Keratinocyte (primary cell): Measurements from ENCODE around the gene PLCL1. TPM values are rescaled to one million over a fixed set of nuclear protein-coding genes. Genes with fewer than 3 reads are reported as not detected.

Experiments
- DNase-seq: peaks from one replicate; pipeline ENCODE4 v3.0.0-alpha.2; 2011; ENCODE audit warnings: low read depth, missing footprints, low spot score
- FAIRE-seq: peaks from 2 replicates; lab custom pipeline; 2011; peaks lifted over from hg19 to GRCh38; lab: Jason Lieb, UNC
- H2AFZ ChIP-seq: 2 replicates; pipeline ENCODE4 v1.6.0; 2012; ENCODE audit warnings: low read length, control low read depth, inconsistent platforms; ENCODE audit not compliant: control insufficient read depth
- H3K27ac ChIP-seq: 2 replicates; pipeline ENCODE4 v1.5.1; 2011; ENCODE audit warnings: low read length; ENCODE audit not compliant: control insufficient read depth, insufficient read depth
- H3K27me3 ChIP-seq: 3 replicates; pipeline ENCODE4 v1.6.0; 2011; ENCODE audit warnings: low read length; ENCODE audit not compliant: control insufficient read depth, insufficient read depth; ENCODE audit errors: extremely low read depth
- H3K36me3 ChIP-seq, 2 experiments: 2 replicates in 1 of 2; 3 replicates in 1 of 2; pipeline ENCODE4 v1.5.1; 2011; ENCODE audit warnings: low read length in 2 of 2, mild to moderate bottlenecking in 1 of 2; ENCODE audit not compliant: control insufficient read depth in 2 of 2, insufficient read depth in 2 of 2; ENCODE audit errors: extremely low read depth in 1 of 2
- H3K4me1 ChIP-seq: 3 replicates; pipeline ENCODE4 v1.5.1; 2011; ENCODE audit warnings: low read length; ENCODE audit not compliant: control insufficient read depth, insufficient read depth; ENCODE audit errors: extremely low read depth
- H3K4me2 ChIP-seq: 3 replicates; pipeline ENCODE4 v1.6.0; 2011; ENCODE audit warnings: low read depth, low read length; ENCODE audit not compliant: control insufficient read depth, insufficient read depth; ENCODE audit errors: extremely low read depth
- H3K4me3 ChIP-seq, 3 experiments: fragments of 200-600 bp in 1 of 3; sonication (generic) in 1 of 3; 2 replicates in 2 of 3; 3 replicates in 1 of 3; pipeline ENCODE4 v1.5.1; 2011 to 2016; ENCODE audit warnings: low read length in 3 of 3, mild to moderate bottlenecking in 3 of 3, control low read depth in 2 of 3, inconsistent platforms in 1 of 3, low read depth in 1 of 3, mixed read lengths in 1 of 3, mixed run types in 1 of 3, moderate library complexity in 1 of 3; ENCODE audit not compliant: control insufficient read depth in 2 of 3, insufficient read depth in 2 of 3; ENCODE audit errors: extremely low read depth in 1 of 3
- H3K79me2 ChIP-seq: 2 replicates; pipeline ENCODE4 v1.6.0; 2012; ENCODE audit warnings: low read length; ENCODE audit not compliant: control insufficient read depth, insufficient read depth
- H3K9ac ChIP-seq: 3 replicates; pipeline ENCODE4 v1.6.0; 2011; ENCODE audit warnings: low read length; ENCODE audit not compliant: control insufficient read depth, insufficient read depth; ENCODE audit errors: extremely low read depth
- H3K9me1 ChIP-seq: 3 replicates; pipeline ENCODE4 v1.6.0; 2011; ENCODE audit warnings: low read length; ENCODE audit not compliant: control insufficient read depth, insufficient read depth; ENCODE audit errors: extremely low read depth
- H3K9me3 ChIP-seq: 2 replicates; pipeline ENCODE4 v1.5.1; 2012; ENCODE audit warnings: low read depth, low read length; ENCODE audit not compliant: control insufficient read depth
- H4K20me1 ChIP-seq: 3 replicates; pipeline ENCODE4 v1.6.0; 2011; ENCODE audit warnings: low read length; ENCODE audit not compliant: control insufficient read depth, insufficient read depth; ENCODE audit errors: extremely low read depth
- CTCF ChIP-seq, 3 experiments: IDR thresholded peaks in 1 of 3; conservative IDR thresholded peaks in 1 of 3; optimal IDR thresholded peaks in 1 of 3; 2 replicates in 2 of 3; 3 replicates in 1 of 3; pipeline versions ENCODE3 to v1.5.1; 2011; ENCODE audit warnings: low read length in 3 of 3, mild to moderate bottlenecking in 3 of 3, moderate library complexity in 2 of 3, control low read depth in 1 of 3, inconsistent platforms in 1 of 3; ENCODE audit not compliant: insufficient read depth in 2 of 3; ENCODE audit errors: extremely low read depth in 1 of 3
- EZH2 ChIP-seq: IDR thresholded peaks from one replicate; pipeline ENCODE4 v1.6.1; 2012; ENCODE audit warnings: inconsistent platforms, mild to moderate bottlenecking, low read length, moderate library complexity
- dilution Hi-C: fragments of 300-500 bp; cut with MboI; formaldehyde crosslinking; loops from one replicate; pipeline ENCODE4 v1.7.0; 2020; ENCODE audit warnings: low sequenced_read_pairs; ENCODE audit not compliant: extremely low pct_ligation_motif_present
- polyA plus RNA-seq, 5 experiments: library from polyadenylated mRNA; depleted of rRNA in 3 of 5; stranded (reverse) in 3 of 5; stranded (forward) in 1 of 5; unstranded in 1 of 5; fragments of >200 nt; gene quantifications; 1 replicate in 1 of 5; 2 replicates in 3 of 5; 3 replicates in 1 of 5; pipeline versions ENCODE4 v1.2.1 to v1.2.3, GENCODE V29; 2011 to 2012; ENCODE audit warnings: missing spikeins in 2 of 5, low read depth in 1 of 5, low replicate concordance in 1 of 5

Gene PLCL1
- polyA plus RNA-seq, 1 donor (not counting 4 experiments of a cell fraction or from before 2014, with no cell fraction given): 0.01 TPM

GRCh38 chr2:197954328-197954727, 149.9 kb downstream of the PLCL1 start:
- dilution Hi-C loops: no loop called here

GRCh38 chr2:197958592-197959150, 154.3 kb downstream of the PLCL1 start:
- Histone ChIP-seq H3K4me1 (no peaks in the 10 kb centered on the region), H3K9me1 (no peaks in the 10 kb centered on the region), H3K4me3 (no peak overlapping the region), H3K36me3 (no peaks in the 10 kb centered on the region), H3K9ac (no peak overlapping the region), H3K27me3 (no peaks in the 10 kb centered on the region), H3K79me2 (no peaks in the 10 kb centered on the region), H3K27ac (no peak overlapping the region), H3K9me3 (no peaks in the 10 kb centered on the region), H4K20me1 (no peaks in the 10 kb centered on the region), H2AFZ (no peak overlapping the region), H3K4me2 (no peak overlapping the region)
- FAIRE-seq (no peak), DNase-seq (no peak)
- dilution Hi-C loops: no loop called here
- TF ChIP-seq CTCF (optimal IDR thresholded peaks at IDR 0.05 in 1 of 3, IDR thresholded peaks at IDR 0.05 in 1 of 3, conservative IDR thresholded peaks at IDR 0.05 in 1 of 3; ENCODE audit: extremely low read depth in 1 of 3, insufficient read depth in 2 of 3, low read length in 3 of 3) (no peak), EZH2 (no peak)

More at GRCh38 chr2:197954328-197954727, 149.9 kb downstream of the PLCL1 start:
- H3K27ac ChIP-seq: no peak overlapping the region
- H3K36me3 ChIP-seq: no peaks in the 10 kb centered on the region
- no peak overlapping the region for H3K4me2 ChIP-seq
- H2AFZ ChIP-seq: no peak overlapping the region
- no peaks in the 10 kb centered on the region for H3K4me1 ChIP-seq
- H3K4me3 ChIP-seq: no peak overlapping the region
- H3K79me2 ChIP-seq: no peaks in the 10 kb centered on the region
- TF ChIP-seq EZH2: no peak
- TF ChIP-seq CTCF (optimal IDR thresholded peaks at IDR 0.05 in 1 of 3, IDR thresholded peaks at IDR 0.05 in 1 of 3, conservative IDR thresholded peaks at IDR 0.05 in 1 of 3; ENCODE audit: extremely low read depth in 1 of 3, insufficient read depth in 2 of 3, low read length in 3 of 3): no peak
- H3K9me3 ChIP-seq: no peaks in the 10 kb centered on the region
- H4K20me1 ChIP-seq: no peaks in the 10 kb centered on the region
- no peaks in the 10 kb centered on the region for H3K9me1 ChIP-seq
- DNase-seq (no peak), FAIRE-seq (no peak)
- H3K27me3 ChIP-seq: no peaks in the 10 kb centered on the region
- H3K9ac ChIP-seq: no peak overlapping the region
